SK-N-SH (cell line): ENCODE results near the gene CADM1.

Source experiments
- EP300 ChIP-seq, 2 experiments: IDR thresholded peaks; 2 replicates each; pipeline versions ENCODE4 v1.4.0 to v1.6.1; 2012; ENCODE audit warnings: borderline replicate concordance in 1 of 2, low read depth in 1 of 2, low read length in 1 of 2
- TF ChIP-seq, protein P1 (sequence below): IDR thresholded peaks from 2 replicates; pipeline ENCODE4 v1.4.0; 2012; ENCODE audit warnings: low read depth, borderline replicate concordance

DNA sequence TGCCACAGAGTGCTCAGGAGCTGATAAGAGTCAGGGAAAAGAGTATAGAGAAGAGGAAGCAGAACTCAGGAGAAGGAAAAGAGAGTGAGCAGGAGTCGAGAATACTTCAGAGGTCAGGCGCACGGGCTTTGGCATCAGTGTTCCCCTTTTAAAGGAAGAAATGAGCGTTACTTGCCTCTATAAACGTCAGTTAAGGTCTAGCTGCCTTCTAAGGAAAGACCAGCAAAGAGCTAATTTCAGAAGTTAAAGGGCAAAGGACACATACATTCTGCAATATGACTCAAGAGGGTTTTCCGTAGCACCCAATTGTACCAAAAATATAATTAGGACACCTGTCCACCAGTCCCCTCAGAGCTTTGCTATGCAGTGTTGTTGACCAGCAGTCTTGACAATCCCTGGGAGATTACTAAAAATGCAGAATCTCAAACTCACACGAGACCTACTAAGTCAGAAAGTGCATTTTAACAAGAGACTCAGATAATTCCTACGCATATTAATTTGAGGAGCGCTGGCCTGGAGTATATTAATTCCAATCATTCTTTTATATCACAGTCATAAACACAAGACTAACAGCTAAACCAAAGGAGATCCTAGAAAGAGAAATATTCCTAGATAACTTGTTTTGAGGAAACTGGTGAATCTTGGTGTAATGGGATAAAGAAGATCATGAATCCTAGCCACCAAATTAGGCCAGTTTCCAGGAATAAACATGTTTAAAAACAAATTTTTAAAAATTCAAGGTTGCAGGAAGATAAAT, 249.0 kb downstream of the CADM1 start:
- TF ChIP-seq, protein P1, sequence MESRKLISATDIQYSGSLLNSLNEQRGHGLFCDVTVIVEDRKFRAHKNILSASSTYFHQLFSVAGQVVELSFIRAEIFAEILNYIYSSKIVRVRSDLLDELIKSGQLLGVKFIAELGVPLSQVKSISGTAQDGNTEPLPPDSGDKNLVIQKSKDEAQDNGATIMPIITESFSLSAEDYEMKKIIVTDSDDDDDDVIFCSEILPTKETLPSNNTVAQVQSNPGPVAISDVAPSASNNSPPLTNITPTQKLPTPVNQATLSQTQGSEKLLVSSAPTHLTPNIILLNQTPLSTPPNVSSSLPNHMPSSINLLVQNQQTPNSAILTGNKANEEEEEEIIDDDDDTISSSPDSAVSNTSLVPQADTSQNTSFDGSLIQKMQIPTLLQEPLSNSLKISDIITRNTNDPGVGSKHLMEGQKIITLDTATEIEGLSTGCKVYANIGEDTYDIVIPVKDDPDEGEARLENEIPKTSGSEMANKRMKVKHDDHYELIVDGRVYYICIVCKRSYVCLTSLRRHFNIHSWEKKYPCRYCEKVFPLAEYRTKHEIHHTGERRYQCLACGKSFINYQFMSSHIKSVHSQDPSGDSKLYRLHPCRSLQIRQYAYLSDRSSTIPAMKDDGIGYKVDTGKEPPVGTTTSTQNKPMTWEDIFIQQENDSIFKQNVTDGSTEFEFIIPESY, result no peak
- TF ChIP-seq EP300 (IDR thresholded peaks at IDR 0.05; ENCODE audit: borderline replicate concordance in 1 of 2, low read depth in 1 of 2, low read length in 1 of 2), result no peak
